Naive thymus-derived CD4-positive, alpha-beta T cell (primary cell): ENCODE measurements around the gene ATG16L2. TPM values are rescaled to one million over a fixed set of nuclear protein-coding genes. Genes with fewer than 3 reads are reported as not detected.
"Not testable (repeated sequence)": the region's sequence is repeated elsewhere in the genome, so short reads cannot be mapped to it uniquely, and the experiment has no call there.

Experiments
- ATAC-seq: fragments of 150-1000 bp; cut with Tn5 transposase; 2 replicates; pipeline ENCODE4 v1.10.0; 2021; ENCODE audit warnings: mild to moderate bottlenecking, moderate library complexity
- CTCF ChIA-PET: fragments of 350-600 bp; sonication (Branson Sonifier 250); formaldehyde crosslinking; loops from one replicate; lab custom pipeline; 2021; ENCODE audit warnings: antibody characterized with exemption; lab: Charles Lee
- POLR2A ChIA-PET: fragments of 350-600 bp; sonication (Branson Sonifier 250); formaldehyde crosslinking; loops from one replicate; lab custom pipeline; 2021; ENCODE audit warnings: antibody characterized with exemption, inconsistent platforms; lab: Charles Lee
- DNase-seq, 9 donors: peaks; one replicate each; pipeline versions ENCODE4 v3.0.0 to v3.0.0-alpha.2; 2020 to 2022; ENCODE audit warnings: mixed read lengths in 1 of 9
- H3K27ac ChIP-seq: one replicate; pipeline ENCODE4 v1.7.0; 2013; ENCODE audit warnings: mild to moderate bottlenecking, low read depth, low read length, moderate library complexity
- H3K27me3 ChIP-seq, 2 donors: one replicate each; pipeline ENCODE4 v1.7.0; 2013; ENCODE audit warnings: low read length in 2 of 2, mild to moderate bottlenecking in 2 of 2, moderate library complexity in 2 of 2; ENCODE audit not compliant: control insufficient read depth in 2 of 2, insufficient read depth in 2 of 2
- H3K36me3 ChIP-seq, 3 experiments: 1 replicate in 2 of 3; 2 replicates in 1 of 3; pipeline ENCODE4 v1.7.0; 2013; ENCODE audit warnings: low read length in 3 of 3, mild to moderate bottlenecking in 3 of 3, moderate library complexity in 1 of 3; ENCODE audit not compliant: insufficient read depth in 3 of 3, control insufficient read depth in 2 of 3
- H3K4me1 ChIP-seq, 2 donors: one replicate each; pipeline ENCODE4 v1.7.0; 2013; ENCODE audit warnings: low read length in 2 of 2, mild to moderate bottlenecking in 2 of 2, moderate library complexity in 1 of 2; ENCODE audit not compliant: control insufficient read depth in 2 of 2, insufficient read depth in 2 of 2
- H3K4me3 ChIP-seq: 2 replicates; pipeline ENCODE4 v1.7.0; 2013; ENCODE audit warnings: mild to moderate bottlenecking, low read length
- H3K9me3 ChIP-seq, 3 experiments: 1 replicate in 2 of 3; 2 replicates in 1 of 3; pipeline ENCODE4 v1.7.0; 2013; ENCODE audit warnings: low read length in 3 of 3; ENCODE audit not compliant: control insufficient read depth in 2 of 3
- H3K27ac Mint-ChIP-seq, 9 donors: one replicate each; pipeline ENCODE4 v1.8.0; 2020 to 2022; ENCODE audit warnings: mixed read lengths in 9 of 9, mild to moderate bottlenecking in 8 of 9, moderate library complexity in 5 of 9, inconsistent platforms in 2 of 9
- H3K27me3 Mint-ChIP-seq, 5 donors: one replicate each; pipeline ENCODE4 v1.8.0; 2021 to 2022; ENCODE audit warnings: mixed read lengths in 5 of 5, mild to moderate bottlenecking in 1 of 5
- H3K36me3 Mint-ChIP-seq, 5 donors: one replicate each; pipeline ENCODE4 v1.8.0; 2020 to 2022; ENCODE audit warnings: mixed read lengths in 5 of 5, mild to moderate bottlenecking in 3 of 5, inconsistent platforms in 1 of 5
- H3K4me1 Mint-ChIP-seq, 7 donors: one replicate each; pipeline ENCODE4 v1.8.0; 2020 to 2022; ENCODE audit warnings: mixed read lengths in 7 of 7, mild to moderate bottlenecking in 3 of 7, inconsistent platforms in 1 of 7
- H3K4me3 Mint-ChIP-seq, 10 donors: one replicate each; pipeline ENCODE4 v1.8.0; 2020 to 2022; ENCODE audit warnings: mild to moderate bottlenecking in 10 of 10, mixed read lengths in 10 of 10, moderate library complexity in 6 of 10, inconsistent platforms in 2 of 10
- H3K9me3 Mint-ChIP-seq, 11 donors: one replicate each; pipeline ENCODE4 v1.8.0; 2020 to 2022; ENCODE audit warnings: mixed read lengths in 11 of 11, mild to moderate bottlenecking in 4 of 11, inconsistent platforms in 1 of 11, moderate library complexity in 1 of 11
- intact Hi-C, 2 donors: fragments of 100-400 bp; cut with micrococcal nuclease; formaldehyde crosslinking; loops; one replicate each; pipeline ENCODE4 v1.15.1; 2023
- polyA plus RNA-seq, 2 donors: library from polyadenylated mRNA; unstranded; fragments of 300-500 nt; fragmentation: Illumina TruSeq; gene quantifications; one replicate each; pipeline ENCODE4 v1.2.3, GENCODE V29; 2021
- total RNA-seq, 6 experiments: library from RNA in 5 of 6; stranded (reverse) in 5 of 6; gene quantifications; 1 replicate in 5 of 6; 2 replicates in 1 of 6; pipeline ENCODE4 v1.2.3 and lab custom pipeline; 2021 to 2026

The ATG16L2 gene
- total and polyA plus RNA-seq, 7 experiments from 2014 or later, result 12.8 to 199 (median 134) TPM

GRCh38 chr11:72824811-72825505 is 10.7 kb downstream of the ATG16L2 start:
- H3K4me1 ChIP-seq, result peaks cover 0 to 7% of the 10 kb centered on the region in 2 donors
- H3K4me3 ChIP-seq, result no peak overlapping the region
- DNase-seq (no peak), ATAC-seq (no peak)
- peaks cover 0 to 22% (median 10%) of the 10 kb centered on the region in 7 donors for H3K4me1 Mint-ChIP-seq
- H3K4me3 Mint-ChIP-seq, result peak overlapping the region in 1 of 10 donors; percentile 10
- intact Hi-C loops, result no loop called here
- peaks cover 0 to 25% (median 5%) of the 10 kb centered on the region in 5 donors for H3K36me3 Mint-ChIP-seq
- peak overlapping the region; percentile 24 to 85 (median 47) for H3K27ac Mint-ChIP-seq
- ChIA-PET POLR2A (no interaction called here), CTCF (no interaction called here)
- peaks cover 0 to 2% (median 0%) of the 10 kb centered on the region in 11 donors for H3K9me3 Mint-ChIP-seq
- H3K36me3 ChIP-seq, result peaks cover 0 to 76% (median 10%) of the 10 kb centered on the region in 3 experiments
- no peaks in the 10 kb centered on the region for H3K9me3 ChIP-seq
- H3K27me3 ChIP-seq, result no peaks in the 10 kb centered on the region
- H3K27ac ChIP-seq, result peak overlapping the region; percentile 8
- H3K27me3 Mint-ChIP-seq, result no peaks in the 10 kb centered on the region

GRCh38 chr11:72825661-72826060 is 11.4 kb downstream of the ATG16L2 start:
- no peak for DNase-seq
- Mint-ChIP-seq H3K9me3 (peaks cover 0 to 3% (median 0%) of the 10 kb centered on the region in 11 donors), H3K27me3 (no peaks in the 10 kb centered on the region), H3K4me1 (peaks cover 0 to 19% (median 4%) of the 10 kb centered on the region in 7 donors), H3K36me3 (peaks cover 0 to 22% (median 0%) of the 10 kb centered on the region in 5 donors), H3K27ac (peak overlapping the region in 6 of 9 donors; percentile 22 to 72 (median 38)), H3K4me3 (no peak overlapping the region)
- H3K27me3 ChIP-seq, result no peaks in the 10 kb centered on the region
- no peak for ATAC-seq
- peak overlapping the region; percentile 8 for H3K27ac ChIP-seq
- ChIA-PET POLR2A (no interaction called here), CTCF (interaction anchor here (0.9 kb wide), 1 partner anchor 10 kb away, joined by 3 read pairs; no protein-coding TSS in a partner anchor)
- H3K4me3 ChIP-seq, result no peak overlapping the region
- intact Hi-C loops, result no loop called here
- peaks cover 0 to 7% of the 10 kb centered on the region in 2 donors for H3K4me1 ChIP-seq
- peaks cover 0 to 76% (median 5%) of the 10 kb centered on the region in 3 experiments for H3K36me3 ChIP-seq
- no peaks in the 10 kb centered on the region for H3K9me3 ChIP-seq

GRCh38 chr11:72826191-72826941 is 12.2 kb downstream of the ATG16L2 start:
- no peak for ATAC-seq
- peak overlapping the region in 3 of 9 donors; percentile 41 to 77 (median 48) for H3K27ac Mint-ChIP-seq
- H3K4me3 Mint-ChIP-seq, result no peak overlapping the region
- DNase-seq, result no peak
- H3K9me3 ChIP-seq, result no peaks in the 10 kb centered on the region
- POLR2A ChIA-PET, result interaction anchor here (0.5 to 0.6 kb wide), 2 partner anchors 32 to 42 kb away, joined by 3 read pairs; no protein-coding TSS in a partner anchor
- CTCF ChIA-PET, result interaction anchor here (0.9 to 8.6 kb wide), 2 partner anchors 11 to 352 kb away, joined by 3 to 89 read pairs; no protein-coding TSS in a partner anchor
- H3K36me3 Mint-ChIP-seq, result peaks cover 0 to 21% (median 0%) of the 10 kb centered on the region in 5 donors
- H3K4me1 Mint-ChIP-seq, result peaks cover 0 to 19% (median under 1%) of the 10 kb centered on the region in 7 donors
- H3K4me3 ChIP-seq, result no peak overlapping the region
- H3K36me3 ChIP-seq, result peaks cover 0 to 72% (median 0%) of the 10 kb centered on the region in 3 experiments
- H3K27me3 ChIP-seq, result no peaks in the 10 kb centered on the region
- intact Hi-C loops, result no loop called here
- H3K27ac ChIP-seq, result no peak overlapping the region
- H3K9me3 Mint-ChIP-seq, result peaks cover 0 to 3% (median 0%) of the 10 kb centered on the region in 11 donors
- peaks cover 0 to 4% of the 10 kb centered on the region in 2 donors for H3K4me1 ChIP-seq
- no peaks in the 10 kb centered on the region for H3K27me3 Mint-ChIP-seq

DNA sequence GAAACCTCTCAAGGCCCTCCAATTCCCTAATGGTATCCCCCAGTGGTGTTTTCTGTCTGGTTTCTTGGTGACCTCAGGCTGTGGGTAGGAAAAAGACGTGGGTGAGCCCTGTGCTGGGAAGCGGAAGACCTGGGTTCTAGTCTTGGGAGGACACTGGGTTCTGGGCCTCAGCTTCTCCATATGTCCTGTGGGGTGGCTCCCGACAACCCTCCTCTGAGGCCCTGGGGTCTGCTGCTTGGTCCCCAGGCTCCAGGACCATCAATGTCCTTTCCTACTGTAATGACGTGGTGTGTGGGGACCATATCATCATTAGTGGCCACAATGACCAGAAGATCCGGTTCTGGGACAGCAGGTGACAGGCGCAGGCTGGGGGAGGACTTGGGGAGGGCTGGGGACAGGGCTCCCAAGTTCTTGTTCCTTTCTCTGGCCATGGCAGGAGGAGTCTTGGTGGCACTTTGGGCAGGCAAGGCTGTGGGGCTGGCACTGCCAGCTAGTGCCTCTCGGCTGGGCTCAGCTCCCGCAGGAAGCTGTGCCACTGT is 12.8 kb downstream of the ATG16L2 start:
- Histone ChIP-seq H3K36me3 (peaks cover 0 to 68% (median 0%) of the 10 kb centered on the region in 3 experiments), H3K4me1 (peaks cover 0 to 4% of the 10 kb centered on the region in 2 donors), H3K4me3 (no peak overlapping the region), H3K27me3 (no peaks in the 10 kb centered on the region), H3K9me3 (no peaks in the 10 kb centered on the region), H3K27ac (no peak overlapping the region)
- peaks cover 4 to 22% (median 6%) of the 10 kb centered on the region in 7 donors for H3K4me1 Mint-ChIP-seq
- no peaks in the 10 kb centered on the region for H3K27me3 Mint-ChIP-seq
- DNase-seq (no peak), ATAC-seq (no peak)
- H3K36me3 Mint-ChIP-seq, result peaks cover 0 to 21% (median 0%) of the 10 kb centered on the region in 5 donors
- H3K27ac Mint-ChIP-seq, result peak overlapping the region in 6 of 9 donors; percentile 41 to 79 (median 60)
- intact Hi-C loops, result no loop called here
- POLR2A ChIA-PET, result interaction anchor here (0.5 to 1.2 kb wide), 3 partner anchors 42 to 316 kb away, joined by 3 read pairs; no protein-coding TSS in a partner anchor
- CTCF ChIA-PET, result interaction anchor here (0.5 to 8.6 kb wide), 3 partner anchors 55 to 718 kb away, joined by 3 to 89 read pairs (median 3); no protein-coding TSS in a partner anchor
- H3K9me3 Mint-ChIP-seq, result peaks cover 0 to 3% (median 0%) of the 10 kb centered on the region in 11 donors
- no peak overlapping the region for H3K4me3 Mint-ChIP-seq

GRCh38 chr11:72827656-72828055 is 13.4 kb downstream of the ATG16L2 start:
- intact Hi-C loops, H3K27ac ChIP-seq, H3K27me3 ChIP-seq, H3K9me3 Mint-ChIP-seq, H3K4me3 ChIP-seq, H3K4me1 ChIP-seq, H3K9me3 ChIP-seq, DNase-seq, H3K27me3 Mint-ChIP-seq: not testable (repeated sequence)
- H3K36me3 ChIP-seq, result peaks cover 0 to 65% (median 0%) of the 10 kb centered on the region in 3 experiments
- peaks cover 0 to 21% (median 0%) of the 10 kb centered on the region in 5 donors for H3K36me3 Mint-ChIP-seq
- ChIA-PET CTCF (interaction anchor here (0.6 to 8.6 kb wide), 4 partner anchors 100 to 717 kb away, joined by 3 to 89 read pairs (median 3); no protein-coding TSS in a partner anchor), POLR2A (interaction anchor here (1.1 to 1.2 kb wide), 2 partner anchors 106 to 315 kb away, joined by 3 read pairs; no protein-coding TSS in a partner anchor)
- peak overlapping the region in 2 of 10 donors; percentile 25 to 37 for H3K4me3 Mint-ChIP-seq
- peak overlapping the region in 4 of 9 donors; percentile 45 to 79 (median 74) for H3K27ac Mint-ChIP-seq
- peaks cover 5 to 24% (median 7%) of the 10 kb centered on the region in 7 donors for H3K4me1 Mint-ChIP-seq
- ATAC-seq, result peak; percentile 28
